KBM-7 (cell line): ENCODE data around the gene H2AZ1.

Source experiments
- DNase-seq: peaks from one replicate; pipeline ENCODE4 v3.0.0-alpha.2; 2015
- in situ Hi-C: fragments of 300-500 bp; cut with MboI; formaldehyde crosslinking; loops from 2 replicates; pipeline ENCODE4 v1.14.3; 2020; ENCODE audit warnings: low sequenced_read_pairs, low pct_unique_long_range_greater_than_20kb, mixed read lengths

Gene H2AZ1

DNA sequence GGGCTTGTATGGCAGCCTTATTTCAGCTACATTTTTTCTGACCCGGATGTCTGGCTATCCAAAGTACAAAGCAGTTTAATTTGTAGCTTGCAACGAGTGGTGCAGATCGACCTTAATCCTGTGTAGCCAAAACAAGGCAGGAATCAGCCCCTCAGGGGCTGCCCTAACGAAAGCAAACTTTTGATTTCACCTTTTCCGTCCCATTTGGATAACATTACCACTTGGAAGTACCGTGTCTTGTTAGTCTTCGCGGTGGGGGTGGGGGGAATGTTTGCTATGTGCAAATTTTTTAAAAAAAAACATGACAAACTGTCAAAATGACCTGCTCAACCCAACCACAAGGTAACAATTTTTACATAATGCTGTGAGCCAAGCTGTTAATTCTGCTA, 2.9 kb downstream of the H2AZ1 start:
- in situ Hi-C loops, result no loop called here
- no peak for DNase-seq

GRCh38 chr4:99946356-99947189, 3.5 kb downstream of the H2AZ1 start, which contains the start of gene DNAJB14:
TSS of gene DNAJB14 (minus strand) at chr4:99946618. CDS start at chr4:99946571, 47 bp downstream.
- DNase-seq, result peak; percentile 86
- in situ Hi-C loops, result no loop called here

- peak; percentile 34 for DNase-seq
- in situ Hi-C loops, result no loop called here
These were observed 4.2 kb downstream of the H2AZ1 start for GRCh38 chr4:99945718-99946355.

- in situ Hi-C loops, result no loop called here
- DNase-seq, result no peak
These were observed 6.1 kb downstream of the H2AZ1 start for GRCh38 chr4:99943904-99944437.

GRCh38 chr4:99938243-99938753, 11.8 kb downstream of the H2AZ1 start:
- no peak for DNase-seq
- in situ Hi-C loops, result no loop called here

GRCh38 chr4:99934891-99935290, 15.2 kb downstream of the H2AZ1 start:
- DNase-seq, result no peak

GRCh38 chr4:99927566-99927965, 22.5 kb downstream of the H2AZ1 start:
- in situ Hi-C loops, result no loop called here
- no peak for DNase-seq

More at GRCh38 chr4:99934891-99935290, 15.2 kb downstream of the H2AZ1 start:
- in situ Hi-C loops, result no loop called here

DNA sequence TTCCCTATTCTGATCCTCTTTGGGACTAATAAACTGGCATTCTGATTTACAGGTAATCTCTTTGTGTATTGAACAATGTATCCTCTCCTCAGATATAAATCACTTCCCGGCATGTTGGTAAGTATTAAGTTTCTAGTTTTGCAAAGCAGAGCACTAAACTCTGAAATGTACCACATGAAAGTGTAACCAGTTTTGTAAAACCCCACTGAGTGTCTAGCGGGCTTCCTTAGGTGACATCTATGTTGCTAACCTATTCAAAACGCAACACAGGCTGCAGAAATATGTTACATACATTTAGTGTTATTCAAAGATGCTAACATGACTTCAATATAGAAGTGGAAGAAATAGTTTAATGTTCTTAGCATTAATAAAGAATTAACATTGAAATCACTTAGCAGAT, 28.9 kb downstream of the H2AZ1 start:
- in situ Hi-C loops, result no loop called here
- DNase-seq, result no peak

GRCh38 chr4:99918656-99919055, 31.4 kb downstream of the H2AZ1 start:
- DNase-seq, result no peak
- in situ Hi-C loops, result no loop called here

DNA sequence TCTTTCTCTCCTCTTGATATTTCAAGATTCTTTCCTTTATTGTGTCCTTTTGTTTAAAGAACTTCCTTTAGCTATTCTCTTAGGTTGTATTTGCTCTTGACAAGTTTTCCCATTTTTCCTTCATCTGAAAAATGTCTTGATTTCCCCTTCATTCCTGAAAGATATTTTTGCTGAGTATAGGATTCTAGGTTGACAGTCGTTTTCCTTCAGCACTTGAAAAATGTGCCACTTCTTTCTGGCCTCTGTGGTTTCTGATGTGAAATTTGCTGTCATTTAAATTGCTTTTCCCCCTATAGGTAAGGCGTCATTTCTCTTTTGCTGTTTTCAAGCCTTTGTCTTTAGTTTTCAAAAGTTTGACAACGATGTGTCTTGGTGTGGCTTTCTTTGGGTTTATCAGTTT, 32.5 kb downstream of the H2AZ1 start:
- no peak for DNase-seq
- in situ Hi-C loops, result no loop called here

DNA sequence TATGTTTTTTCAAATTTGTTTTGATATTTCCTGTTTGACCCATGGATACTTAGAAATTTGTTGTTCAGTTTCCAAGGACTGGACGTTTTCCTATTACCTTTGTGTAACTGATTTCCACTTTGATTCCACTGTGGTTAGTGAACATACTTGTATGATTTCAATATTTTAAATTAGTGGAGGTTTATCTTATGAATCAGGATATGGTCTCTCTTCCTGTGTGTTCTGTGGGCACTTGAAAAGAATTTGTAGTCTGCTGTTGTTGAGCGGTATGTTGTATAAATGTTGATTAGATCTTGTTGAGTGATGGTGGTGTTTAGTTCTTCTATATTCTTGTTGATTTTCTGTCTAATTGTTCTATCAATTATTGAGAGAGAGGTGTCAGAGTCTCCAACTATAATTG, 34.6 kb downstream of the H2AZ1 start:
- no peak for DNase-seq
- in situ Hi-C loops, result no loop called here
